ENCODE results near the gene SLCO3A1.

GRCh38 chr15:92159906-92160841 lies 306.7 kb downstream of the SLCO3A1 start:
- TF ChIP-seq POLR2A (IDR thresholded peaks at IDR 0.05): no peak
- no peak for TF ChIP-seq CTCF (IDR thresholded peaks at IDR 0.05)

All from adrenal gland (tissue), 5 donors.